HEK293 (cell line): ENCODE measurements around the gene RGS6.

Experiments
- CTCF ChIP-seq: fragments of 450-650 bp; formaldehyde crosslinking; IDR thresholded peaks from 2 replicates; pipeline ENCODE4 v1.5.1; 2016; ENCODE audit warnings: missing biosample characterization, missing genetic modification characterization
- ZBTB8A ChIP-seq: fragments of 450-650 bp; formaldehyde crosslinking; IDR thresholded peaks from 2 replicates; pipeline ENCODE4 v1.5.1; 2016; ENCODE audit warnings: missing biosample characterization, missing genetic modification characterization
- ZNF362 ChIP-seq: fragments of 450-650 bp; formaldehyde crosslinking; IDR thresholded peaks from 2 replicates; pipeline ENCODE4 v1.5.1; 2016; ENCODE audit warnings: missing biosample characterization, missing genetic modification characterization

GRCh38 chr14:72595152-72595862, 663.1 kb downstream of the RGS6 start:
- TF ChIP-seq CTCF (no peak), ZNF362 (no peak), ZBTB8A (tag by site-specific recombination) (no peak)
